ENCODE results near the gene ZNF2. TPM values are rescaled to one million over a fixed set of nuclear protein-coding genes. Genes with fewer than 3 reads are reported as not detected.

The ZNF2 gene
- polyA plus RNA-seq (2013, experiment 1 of 2) = 2.5 TPM
- 2.4 TPM for polyA plus RNA-seq (2013, experiment 2 of 2)

- Histone ChIP-seq H3K27ac (ENCODE audit: low read length, poor library complexity, severe bottlenecking) (peak within 1 kb of the TSS; percentile 95), H3K79me1 (replicated peaks; ENCODE audit: low read length, poor library complexity, severe bottlenecking) (peaks cover 29% of the 10 kb centered on the region), H3K4me2 (ENCODE audit: low read length, poor library complexity, severe bottlenecking) (peak within 1 kb of the TSS; percentile 89), H2AFZ (ENCODE audit: low read depth, low read length) (peak within 1 kb of the TSS; percentile 98), H3K23ac (ENCODE audit: low read length in 2 of 2) (peak within 1 kb of the TSS in 1 of 2 experiments; percentile 99), H3K9me3 (ENCODE audit: control insufficient read depth, low read length) (no peaks in the 10 kb centered on the region), H2BK12ac (ENCODE audit: low read length in 2 of 2) (peak within 1 kb of the TSS in 1 of 2 experiments; percentile 83), H4K91ac (ENCODE audit: low read length) (peak within 1 kb of the TSS; percentile 94), H3K4ac (ENCODE audit: low read depth in 1 of 2, low read length in 2 of 2) (peak within 1 kb of the TSS; percentile 91 to 93), H3K27me3 (ENCODE audit: control insufficient read depth in 1 of 2, insufficient read depth in 1 of 2, low read length in 2 of 2) (no peaks in the 10 kb centered on the region), H3K14ac (ENCODE audit: low read length in 2 of 2) (peak within 1 kb of the TSS in 1 of 2 experiments; percentile 99), H3K9ac (ENCODE audit: low read length) (peak within 1 kb of the TSS; percentile 97), H3K18ac (ENCODE audit: low read depth in 1 of 2, low read length in 2 of 2) (peak within 1 kb of the TSS; percentile 97 to 100), H3K36me3 (ENCODE audit: control insufficient read depth in 1 of 2, insufficient read depth in 2 of 2, low read depth in 1 of 2, low read length in 2 of 2) (peaks cover 0 to 3% of the 10 kb centered on the region in 2 experiments), H3K4me3 (ENCODE audit: insufficient read depth in 1 of 2, low read depth in 1 of 2, low read length in 2 of 2) (peak within 1 kb of the TSS; percentile 93 to 96), H3K4me1 (ENCODE audit: control insufficient read depth, insufficient read depth, low read depth, low read length) (no peaks in the 10 kb centered on the region), H2BK15ac (ENCODE audit: low read depth, poor library complexity, severe bottlenecking) (no peak within 1 kb of the TSS), H2AK5ac (ENCODE audit: low read length, severe bottlenecking) (peak within 1 kb of the TSS; percentile 15), H2BK120ac (ENCODE audit: low read depth, low read length) (peak within 1 kb of the TSS; percentile 86), H2BK5ac (ENCODE audit: low read depth, low read length, poor library complexity, severe bottlenecking) (peak within 1 kb of the TSS; percentile 94), H4K8ac (ENCODE audit: low read length) (peak within 1 kb of the TSS; percentile 98)
- under 1% methylated on average over 54 of the region's 56 CpGs for WGBS
- peak; percentile 98 for DNase-seq
Observed at GRCh38 chr2:95165371-95166064, at the start of gene ZNF2. Gene ZNF2 (plus strand): TSS chr2:95165809. CDS start chr2:95176227, 10,418 bp downstream.

DNA sequence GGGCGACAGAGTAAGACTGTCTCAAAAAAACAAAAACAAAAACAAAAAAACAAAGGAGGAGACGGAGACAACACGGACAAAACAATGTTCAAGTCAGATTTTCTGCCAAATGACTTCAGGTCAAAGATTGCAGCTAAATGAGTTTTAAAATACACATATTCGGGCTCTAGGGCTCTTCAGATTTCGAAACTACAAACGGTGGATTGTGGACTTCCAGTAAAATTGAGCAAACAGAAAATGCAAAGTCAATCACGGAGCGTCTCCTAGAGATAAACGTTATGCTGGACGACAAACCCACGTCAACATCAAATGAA lies 44.6 kb upstream of the ZNF2 start:
- peak overlapping the region in 1 of 2 experiments; percentile 81 for H3K18ac ChIP-seq (ENCODE audit: low read depth in 1 of 2, low read length in 2 of 2)
- peaks cover 11 to 15% of the 10 kb centered on the region in 2 experiments for H3K36me3 ChIP-seq (ENCODE audit: control insufficient read depth in 1 of 2, insufficient read depth in 2 of 2, low read depth in 1 of 2, low read length in 2 of 2)
- H3K27me3 ChIP-seq (ENCODE audit: control insufficient read depth in 1 of 2, insufficient read depth in 1 of 2, low read length in 2 of 2) = no peaks in the 10 kb centered on the region
- H2BK15ac ChIP-seq (ENCODE audit: low read depth, poor library complexity, severe bottlenecking) = no peak overlapping the region
- peak overlapping the region in 1 of 2 experiments; percentile 94 for H3K14ac ChIP-seq (ENCODE audit: low read length in 2 of 2)
- H3K79me1 ChIP-seq (replicated peaks; ENCODE audit: low read length, poor library complexity, severe bottlenecking) = peaks cover 7% of the 10 kb centered on the region
- no peak overlapping the region for H2BK5ac ChIP-seq (ENCODE audit: low read depth, low read length, poor library complexity, severe bottlenecking)
- H3K4me2 ChIP-seq (ENCODE audit: low read length, poor library complexity, severe bottlenecking) = peak overlapping the region; percentile 33
- peak overlapping the region in 1 of 2 experiments; percentile 96 for H3K4ac ChIP-seq (ENCODE audit: low read depth in 1 of 2, low read length in 2 of 2)
- no peak overlapping the region for H2AK5ac ChIP-seq (ENCODE audit: low read length, severe bottlenecking)
- H2BK120ac ChIP-seq (ENCODE audit: low read depth, low read length) = no peak overlapping the region
- peak overlapping the region; percentile 99 for H4K8ac ChIP-seq (ENCODE audit: low read length)
- peak overlapping the region; percentile 16 for H3K27ac ChIP-seq (ENCODE audit: low read length, poor library complexity, severe bottlenecking)
- H2BK12ac ChIP-seq (ENCODE audit: low read length in 2 of 2) = no peak overlapping the region
- H3K4me3 ChIP-seq (ENCODE audit: insufficient read depth in 1 of 2, low read depth in 1 of 2, low read length in 2 of 2) = peak overlapping the region; percentile 90 to 100
- H3K23ac ChIP-seq (ENCODE audit: low read length in 2 of 2) = peak overlapping the region in 1 of 2 experiments; percentile 81
- under 1% methylated on average over 10 of the region's 11 CpGs for WGBS
- peaks cover 12% of the 10 kb centered on the region for H3K4me1 ChIP-seq (ENCODE audit: control insufficient read depth, insufficient read depth, low read depth, low read length)
- peak overlapping the region; percentile 85 for H2AFZ ChIP-seq (ENCODE audit: low read depth, low read length)
- peak overlapping the region; percentile 99 for H3K9ac ChIP-seq (ENCODE audit: low read length)
- no peak for DNase-seq
- no peak overlapping the region for H4K91ac ChIP-seq (ENCODE audit: low read length)
- H3K9me3 ChIP-seq (ENCODE audit: control insufficient read depth, low read length) = no peaks in the 10 kb centered on the region

DNA sequence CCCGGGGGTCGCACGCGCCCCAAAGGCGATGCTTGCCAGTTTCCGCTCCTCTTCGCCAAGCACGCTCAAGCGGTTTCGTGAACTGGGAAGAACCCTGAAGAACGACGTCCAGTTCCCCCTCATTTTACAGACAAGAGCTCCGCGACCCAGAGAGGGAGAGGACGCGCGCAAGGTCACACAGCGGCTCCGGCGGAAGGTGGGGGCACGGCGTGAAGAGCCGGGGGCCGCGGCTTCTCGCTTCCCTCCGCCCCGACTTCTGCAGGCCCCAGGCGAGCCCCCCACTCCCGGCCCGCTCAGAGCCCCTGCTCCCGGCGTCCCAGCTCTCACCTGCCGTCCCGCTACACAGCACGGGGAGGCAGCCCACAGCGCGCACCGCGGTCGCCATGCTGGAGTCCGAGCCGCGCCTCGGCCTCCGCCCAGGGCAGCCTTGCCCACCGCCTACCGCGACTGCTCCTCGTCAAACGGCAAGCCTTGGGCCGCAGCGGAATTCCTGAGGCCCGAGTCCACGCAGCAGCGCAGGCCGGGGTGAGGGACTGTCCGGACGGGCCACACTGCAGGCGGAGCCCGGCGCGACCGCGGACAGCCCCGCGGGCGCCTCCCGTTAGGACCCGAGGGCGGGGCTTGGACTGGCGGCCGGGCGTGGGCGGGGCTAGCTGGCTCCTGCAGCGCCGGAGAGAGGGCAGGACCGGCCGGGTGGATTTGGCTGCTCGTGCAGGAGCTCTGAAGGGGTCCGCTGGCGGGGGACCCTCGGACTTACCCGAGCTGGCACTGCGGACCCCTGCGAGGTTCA lies 44.0 kb upstream of the ZNF2 start, which contains the start of gene MRPS5:
Gene MRPS5 (minus strand): TSS at position 402 of the 790 bp plus-strand sequence. CDS start 17 bp downstream, at position 385.
- peak within 1 kb of the TSS in 1 of 2 experiments; percentile 94 for H3K14ac ChIP-seq (ENCODE audit: low read length in 2 of 2)
- H2BK15ac ChIP-seq (ENCODE audit: low read depth, poor library complexity, severe bottlenecking) = peak within 1 kb of the TSS; percentile 93
- peaks cover 12% of the 10 kb centered on the region for H3K4me1 ChIP-seq (ENCODE audit: control insufficient read depth, insufficient read depth, low read depth, low read length)
- H3K27me3 ChIP-seq (ENCODE audit: control insufficient read depth in 1 of 2, insufficient read depth in 1 of 2, low read length in 2 of 2) = no peaks in the 10 kb centered on the region
- H2AFZ ChIP-seq (ENCODE audit: low read depth, low read length) = peak within 1 kb of the TSS; percentile 94
- H3K23ac ChIP-seq (ENCODE audit: low read length in 2 of 2) = peak within 1 kb of the TSS in 1 of 2 experiments; percentile 81
- H2BK12ac ChIP-seq (ENCODE audit: low read length in 2 of 2) = peak within 1 kb of the TSS in 1 of 2 experiments; percentile 89
- peak; percentile 74 for DNase-seq
- H3K4me3 ChIP-seq (ENCODE audit: insufficient read depth in 1 of 2, low read depth in 1 of 2, low read length in 2 of 2) = peak within 1 kb of the TSS; percentile 90 to 100
- H3K79me1 ChIP-seq (replicated peaks; ENCODE audit: low read length, poor library complexity, severe bottlenecking) = peaks cover 7% of the 10 kb centered on the region
- peak within 1 kb of the TSS; percentile 90 for H3K4me2 ChIP-seq (ENCODE audit: low read length, poor library complexity, severe bottlenecking)
- H2BK5ac ChIP-seq (ENCODE audit: low read depth, low read length, poor library complexity, severe bottlenecking) = peak within 1 kb of the TSS; percentile 99
- H2BK120ac ChIP-seq (ENCODE audit: low read depth, low read length) = peak within 1 kb of the TSS; percentile 50
- H3K4ac ChIP-seq (ENCODE audit: low read depth in 1 of 2, low read length in 2 of 2) = peak within 1 kb of the TSS; percentile 92 to 96
- H2AK5ac ChIP-seq (ENCODE audit: low read length, severe bottlenecking) = no peak within 1 kb of the TSS
- peak within 1 kb of the TSS; percentile 99 for H4K8ac ChIP-seq (ENCODE audit: low read length)
- peak within 1 kb of the TSS; percentile 85 to 94 for H3K18ac ChIP-seq (ENCODE audit: low read depth in 1 of 2, low read length in 2 of 2)
- H4K91ac ChIP-seq (ENCODE audit: low read length) = peak within 1 kb of the TSS; percentile 99
- H3K9ac ChIP-seq (ENCODE audit: low read length) = peak within 1 kb of the TSS; percentile 99
- peaks cover 9 to 11% of the 10 kb centered on the region in 2 experiments for H3K36me3 ChIP-seq (ENCODE audit: control insufficient read depth in 1 of 2, insufficient read depth in 2 of 2, low read depth in 1 of 2, low read length in 2 of 2)
- H3K27ac ChIP-seq (ENCODE audit: low read length, poor library complexity, severe bottlenecking) = peak within 1 kb of the TSS; percentile 89
- H3K9me3 ChIP-seq (ENCODE audit: control insufficient read depth, low read length) = no peaks in the 10 kb centered on the region
- WGBS = under 1% methylated on average over 77 of the region's 86 CpGs

Data from mesenchymal stem cell (in vitro differentiated cells and primary cell).